ENCODE measurements around the gene CDC27.

DNA sequence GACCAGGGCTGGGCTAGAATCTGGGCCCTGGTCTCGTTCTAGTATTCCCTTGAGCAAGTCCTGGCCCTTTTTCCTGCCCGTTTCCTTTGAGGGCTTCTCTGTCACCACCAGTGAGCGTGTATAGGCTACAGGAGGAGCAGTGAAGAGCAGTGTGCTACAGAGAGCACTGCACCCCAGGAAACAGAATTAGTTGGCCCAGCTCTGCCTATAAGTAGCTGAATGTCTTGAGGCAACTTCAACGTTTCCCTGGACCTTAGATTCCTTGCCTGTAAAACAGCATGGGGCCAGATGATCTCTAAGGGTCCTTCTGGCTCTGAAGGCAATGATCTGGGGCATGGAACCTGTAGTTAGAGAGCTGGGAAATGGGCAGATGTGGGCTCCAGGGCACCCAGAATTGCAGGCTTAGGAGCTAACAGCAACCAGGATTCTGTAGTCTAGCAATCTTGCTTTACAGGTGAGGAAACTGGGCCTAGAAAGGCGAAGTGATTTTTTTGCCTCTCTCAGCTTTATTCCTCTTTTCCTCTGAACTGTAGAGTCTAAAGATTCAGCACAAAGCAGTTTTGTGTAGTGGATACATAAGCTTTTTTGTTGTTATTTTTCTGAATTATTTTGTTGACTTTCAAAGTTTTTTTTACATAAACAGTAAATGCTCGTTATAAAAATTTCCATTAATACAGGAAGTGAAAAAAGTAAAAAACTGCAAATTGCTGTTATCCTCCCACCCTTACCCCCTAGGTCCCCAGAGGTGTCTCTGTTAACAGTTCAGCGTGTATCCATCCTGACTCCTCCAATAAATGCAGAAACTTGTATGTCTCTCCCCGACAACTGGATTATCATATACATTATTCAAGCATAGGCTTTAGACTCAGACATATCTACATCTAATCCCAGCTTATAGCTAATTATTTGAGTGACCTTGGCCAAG lies 18.3 kb upstream of the CDC27 start:
- TF ChIP-seq POLR2A (IDR thresholded peaks at IDR 0.05; ENCODE audit: low read depth, low read length) (no peak), POLR2AphosphoS5 (IDR thresholded peaks at IDR 0.05; ENCODE audit: low read depth, low read length) (no peak), TAF1 (IDR thresholded peaks at IDR 0.05; ENCODE audit: borderline replicate concordance, low read depth, low read length) (no peak)

Data from GM12892 (cell line).